HG02610 (cell line): ENCODE data around the gene AGA.
A peak's percentile ranks its signal among the peaks of the same experiment; 100 is the strongest.

Experiments
- ATAC-seq: cut with Tn5 transposase; IDR thresholded peaks from one replicate; pipeline ENCODE4 v1.9.1; 2021; ENCODE audit warnings: mild to moderate bottlenecking, moderate library complexity; ENCODE audit not compliant: unreplicated experiment

The AGA gene

DNA sequence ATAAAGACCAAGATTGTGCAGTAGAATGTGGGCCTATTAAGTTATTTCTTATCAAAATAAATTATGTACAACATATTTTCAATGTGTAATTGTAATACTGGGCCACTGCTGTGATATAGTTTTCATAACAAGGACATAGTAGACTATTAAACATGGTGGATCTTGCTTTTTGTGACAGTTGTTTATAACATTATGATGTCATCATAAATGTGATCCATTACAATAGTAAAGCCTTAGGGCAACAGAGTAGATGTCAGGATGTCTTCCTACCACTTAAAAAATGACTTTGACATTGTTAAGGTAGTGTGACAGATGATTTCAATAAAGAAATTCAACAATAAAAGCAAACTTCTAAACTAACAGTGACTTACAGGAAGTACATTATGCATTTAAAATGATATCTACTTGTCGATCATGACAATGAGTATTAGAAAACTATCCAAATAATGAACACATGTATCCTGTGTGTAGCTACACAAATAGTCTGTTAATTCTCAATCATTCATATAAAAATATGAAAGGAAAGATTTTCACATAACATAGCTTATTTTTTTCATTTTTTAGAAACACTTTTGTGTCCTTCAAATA lies 5.3 kb upstream of the AGA start:
- ATAC-seq = no peak

GRCh38 chr4:177446586-177446985 lies 4.3 kb upstream of the AGA start:
- ATAC-seq = no peak

- ATAC-seq = no peak
Observed at GRCh38 chr4:177444911-177445736, 2.9 kb upstream of the AGA start.

DNA sequence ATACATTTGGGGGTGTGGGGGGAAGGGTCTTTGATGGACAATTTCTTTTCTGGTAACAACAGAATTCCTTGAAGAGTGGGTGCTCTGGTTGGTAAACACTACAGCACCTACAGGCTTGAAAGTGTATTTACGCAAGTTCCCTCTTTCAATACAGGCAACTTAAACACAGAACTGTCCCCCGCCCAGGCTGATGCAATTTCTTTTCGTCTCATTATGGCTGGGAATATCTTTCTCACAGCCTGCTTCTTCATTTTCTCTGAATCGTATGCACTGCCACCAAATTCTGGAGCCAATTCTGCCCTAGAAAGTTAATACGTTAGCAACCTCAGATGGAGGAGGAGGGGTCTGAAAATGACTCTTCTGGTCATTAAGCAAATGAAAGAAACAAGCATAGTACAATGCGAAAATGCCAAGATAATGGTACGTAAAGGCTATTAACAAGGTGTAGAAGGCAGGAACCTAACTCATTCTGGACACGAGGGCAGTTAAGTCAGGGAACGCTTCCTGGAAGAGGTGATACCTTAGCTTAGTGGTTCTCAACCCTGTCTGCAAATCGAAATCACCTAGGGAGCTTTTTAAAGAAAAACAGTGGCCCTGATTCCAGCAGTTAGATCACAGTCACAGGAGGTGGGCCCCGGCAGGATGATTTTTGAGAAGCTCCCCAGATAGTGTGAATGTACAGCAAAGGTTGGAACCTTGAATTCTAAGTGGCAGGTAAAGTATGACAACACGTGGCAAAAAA lies 1.0 kb downstream of the AGA start:
- peak; percentile 33 for ATAC-seq

DNA sequence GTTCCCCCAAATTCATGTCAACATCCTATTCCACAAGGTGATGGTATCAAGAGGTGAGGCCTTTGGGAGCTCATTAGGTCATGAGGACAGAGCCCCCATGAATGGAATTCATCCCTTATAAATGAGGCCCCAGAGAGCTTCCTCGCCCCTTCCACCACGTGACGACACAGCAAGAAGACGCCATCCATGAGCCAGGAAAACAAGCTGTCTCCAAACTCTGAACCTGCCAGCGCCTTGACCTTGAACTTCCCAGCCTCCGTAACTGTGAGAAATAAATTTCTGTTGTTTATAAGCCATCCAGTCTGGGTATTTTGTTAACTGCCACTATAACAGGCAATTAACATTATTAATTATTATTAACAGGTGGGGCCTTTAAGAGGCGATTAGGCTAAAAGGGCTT lies 5.8 kb downstream of the AGA start:
- no peak for ATAC-seq

GRCh38 chr4:177434667-177435066 lies 7.6 kb downstream of the AGA start:
- no peak for ATAC-seq

GRCh38 chr4:177427192-177427591 lies 15.0 kb downstream of the AGA start:
- ATAC-seq = no peak

GRCh38 chr4:177419434-177419833 lies 22.8 kb downstream of the AGA start:
- ATAC-seq = no peak

- no peak for ATAC-seq
Observed at GRCh38 chr4:177413656-177414055, 28.6 kb downstream of the AGA start.

- ATAC-seq = no peak
Observed at GRCh38 chr4:177413076-177413475, 29.2 kb downstream of the AGA start.

GRCh38 chr4:177411996-177412395 lies 30.2 kb downstream of the AGA start:
- ATAC-seq = no peak

DNA sequence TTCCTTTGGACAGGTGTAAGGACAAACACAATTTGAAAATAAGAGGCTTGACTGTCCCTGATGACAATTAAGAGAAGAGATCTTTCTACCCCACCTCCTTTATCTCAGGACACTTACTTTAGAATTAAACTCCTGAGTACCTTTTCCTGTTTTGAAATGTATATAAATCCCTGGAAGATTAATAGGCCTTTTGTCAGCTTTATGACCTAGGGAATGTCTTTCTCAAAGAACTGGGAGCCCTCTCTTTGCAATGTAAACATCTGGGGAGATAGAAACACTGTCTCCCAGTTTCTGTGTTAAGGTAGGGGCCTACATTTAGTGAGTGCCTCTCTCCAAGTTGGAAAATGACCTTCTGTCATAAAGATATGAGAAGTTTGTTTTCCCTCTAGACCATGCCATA lies 31.7 kb downstream of the AGA start:
- no peak for ATAC-seq

DNA sequence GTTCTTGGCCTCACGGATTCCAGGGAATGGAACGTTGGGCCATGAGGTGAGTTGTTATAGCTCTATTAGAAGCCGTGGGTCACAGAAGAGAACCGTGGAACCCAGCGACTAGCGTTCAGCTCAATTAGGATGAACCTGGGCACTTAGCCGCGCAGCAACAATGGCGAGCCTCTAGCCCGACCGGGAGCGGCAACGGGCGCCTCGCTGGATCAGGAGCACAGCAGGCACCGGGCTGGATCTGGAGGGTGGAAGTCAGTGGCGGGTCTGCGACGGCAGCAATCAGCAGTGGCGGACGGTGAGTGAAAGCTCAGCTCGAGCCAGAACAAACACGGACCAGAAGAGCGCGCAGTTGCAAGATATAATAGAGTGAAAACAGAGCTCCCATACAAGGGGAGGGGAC lies 34.2 kb downstream of the AGA start:
- no peak for ATAC-seq

DNA sequence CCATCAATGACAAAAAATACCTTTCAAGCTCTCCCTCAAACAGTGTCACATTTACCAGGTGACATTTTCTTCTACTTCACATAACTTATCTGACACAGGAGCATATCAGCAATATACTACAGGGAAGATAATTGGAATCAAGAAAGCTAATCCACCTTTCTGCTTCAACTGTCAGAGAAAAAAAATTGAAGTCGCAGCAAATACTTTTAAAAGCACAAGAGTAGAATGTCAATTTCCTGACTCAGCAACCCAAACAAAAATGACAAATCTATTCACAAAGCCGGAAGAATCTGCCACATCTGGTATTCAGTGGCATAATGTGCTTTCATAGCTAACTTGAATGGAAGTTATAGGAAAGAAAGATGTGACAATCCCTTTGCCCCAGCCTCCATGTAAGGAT lies 36.7 kb downstream of the AGA start:
- no peak for ATAC-seq

GRCh38 chr4:177404986-177405385 lies 37.3 kb downstream of the AGA start:
- no peak for ATAC-seq

DNA sequence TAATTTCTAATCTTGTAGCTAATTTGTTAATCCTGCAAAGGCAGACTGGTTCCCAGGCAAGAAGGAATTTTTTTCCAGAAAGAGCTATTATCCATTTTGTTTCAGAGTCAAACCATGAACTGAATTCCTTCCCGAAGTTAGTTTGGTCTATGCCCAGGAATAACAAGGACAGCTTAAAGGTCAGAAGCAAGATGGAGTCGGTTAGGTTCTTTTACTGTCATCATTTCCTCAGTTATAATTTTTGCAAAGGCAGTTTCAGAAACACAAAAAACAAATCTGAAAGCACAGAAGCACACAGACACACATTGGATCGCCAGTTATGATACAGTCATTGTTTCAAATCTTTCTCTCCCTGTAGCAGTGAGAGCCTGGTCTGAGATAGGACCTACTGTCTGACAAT lies 37.9 kb downstream of the AGA start:
- no peak for ATAC-seq

DNA sequence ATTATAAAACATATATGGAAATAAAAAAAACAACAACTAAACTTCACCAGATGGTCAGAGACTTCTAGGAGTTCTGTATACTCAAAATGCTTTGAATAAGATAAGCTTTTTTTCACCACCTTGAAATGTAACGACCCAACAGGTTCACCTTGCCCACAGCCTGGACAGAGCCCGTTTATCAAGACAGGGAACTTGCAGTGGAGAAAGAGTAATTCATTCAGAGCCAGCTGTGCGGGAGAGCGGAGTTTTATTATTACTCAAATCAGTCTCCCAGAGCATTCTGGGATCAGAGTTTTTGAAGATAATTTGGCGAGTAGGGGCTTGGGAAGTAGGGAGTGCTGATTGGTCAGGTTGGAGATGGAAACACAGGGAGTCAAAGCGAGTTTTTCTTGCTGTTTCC lies 38.5 kb downstream of the AGA start:
- no peak for ATAC-seq

- no peak for ATAC-seq
Observed at GRCh38 chr4:177401658-177402273, 40.5 kb downstream of the AGA start.

DNA sequence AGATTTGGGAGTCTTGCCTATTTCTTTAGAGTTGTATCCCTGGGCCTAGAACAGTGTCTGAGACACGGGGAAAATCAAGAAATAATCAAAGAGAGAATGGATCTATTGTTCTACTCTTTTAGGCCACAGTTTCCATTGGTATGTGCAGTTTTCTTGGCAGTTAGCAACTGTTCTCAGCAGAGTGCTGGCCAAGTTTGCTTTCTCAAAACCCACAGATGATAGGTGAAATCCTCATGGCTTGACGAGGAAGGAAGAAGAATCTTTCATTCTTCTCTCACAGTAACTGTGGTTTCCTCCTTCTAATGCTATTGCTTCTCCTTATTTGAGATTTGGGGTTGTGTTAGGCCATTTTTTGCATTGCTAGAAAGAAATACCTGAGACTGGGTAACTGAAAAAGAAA lies 42.2 kb downstream of the AGA start:
- ATAC-seq = no peak

- no peak for ATAC-seq
Observed at GRCh38 chr4:177396352-177396751, 45.9 kb downstream of the AGA start.

DNA sequence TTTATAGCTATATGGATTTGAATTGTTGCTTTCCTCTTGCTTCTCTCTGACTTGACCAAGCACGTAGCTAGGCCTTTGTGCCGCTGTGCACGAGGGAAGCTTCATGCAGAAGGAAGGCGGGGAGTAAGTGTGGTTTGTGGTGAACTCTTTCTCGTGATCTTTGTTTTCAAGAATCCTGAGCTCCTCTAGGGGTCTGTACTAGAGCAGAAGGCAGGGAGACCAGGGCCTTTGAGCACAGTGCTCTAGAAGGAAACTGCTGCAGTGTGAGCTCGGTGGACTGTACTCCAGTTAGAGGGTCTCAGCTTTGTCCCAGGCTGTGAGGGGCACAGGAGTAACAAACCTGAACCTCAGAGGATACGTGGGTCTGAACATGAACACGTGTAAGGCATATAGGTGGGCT lies 49.0 kb downstream of the AGA start:
- no peak for ATAC-seq

DNA sequence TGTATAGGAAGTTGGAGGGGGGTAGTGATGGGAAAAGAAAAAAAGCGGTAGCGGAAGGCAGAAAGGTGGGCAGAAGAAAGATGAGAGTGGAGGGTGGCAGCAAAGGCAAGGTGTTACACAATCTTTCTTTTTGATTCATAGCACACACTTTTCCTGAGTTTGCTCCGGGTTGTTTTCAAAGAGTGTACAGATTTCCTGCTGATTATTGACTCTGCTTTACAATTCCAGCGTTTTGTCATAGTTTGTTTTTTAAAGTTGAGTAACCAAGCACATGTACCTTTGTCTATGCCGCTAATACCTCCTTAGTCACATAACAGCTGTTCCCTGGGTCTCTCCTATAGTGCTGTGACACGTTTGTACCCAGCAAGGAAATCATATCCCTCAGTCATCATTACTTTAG lies 50.3 kb downstream of the AGA start:
- ATAC-seq = no peak
